Globus pallidus (tissue), 1 donor: ENCODE data around the gene KLHL2.
"Not testable (repeated sequence)": the region's sequence is repeated elsewhere in the genome, so short reads cannot be mapped to it uniquely, and the experiment has no call there.

ENCODE experiments used
- DNase-seq: peaks from one replicate; pipeline ENCODE4 v3.0.0-alpha.2; 2015; ENCODE audit warnings: low spot score

The KLHL2 gene, protein sequence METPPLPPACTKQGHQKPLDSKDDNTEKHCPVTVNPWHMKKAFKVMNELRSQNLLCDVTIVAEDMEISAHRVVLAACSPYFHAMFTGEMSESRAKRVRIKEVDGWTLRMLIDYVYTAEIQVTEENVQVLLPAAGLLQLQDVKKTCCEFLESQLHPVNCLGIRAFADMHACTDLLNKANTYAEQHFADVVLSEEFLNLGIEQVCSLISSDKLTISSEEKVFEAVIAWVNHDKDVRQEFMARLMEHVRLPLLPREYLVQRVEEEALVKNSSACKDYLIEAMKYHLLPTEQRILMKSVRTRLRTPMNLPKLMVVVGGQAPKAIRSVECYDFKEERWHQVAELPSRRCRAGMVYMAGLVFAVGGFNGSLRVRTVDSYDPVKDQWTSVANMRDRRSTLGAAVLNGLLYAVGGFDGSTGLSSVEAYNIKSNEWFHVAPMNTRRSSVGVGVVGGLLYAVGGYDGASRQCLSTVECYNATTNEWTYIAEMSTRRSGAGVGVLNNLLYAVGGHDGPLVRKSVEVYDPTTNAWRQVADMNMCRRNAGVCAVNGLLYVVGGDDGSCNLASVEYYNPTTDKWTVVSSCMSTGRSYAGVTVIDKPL

DNA sequence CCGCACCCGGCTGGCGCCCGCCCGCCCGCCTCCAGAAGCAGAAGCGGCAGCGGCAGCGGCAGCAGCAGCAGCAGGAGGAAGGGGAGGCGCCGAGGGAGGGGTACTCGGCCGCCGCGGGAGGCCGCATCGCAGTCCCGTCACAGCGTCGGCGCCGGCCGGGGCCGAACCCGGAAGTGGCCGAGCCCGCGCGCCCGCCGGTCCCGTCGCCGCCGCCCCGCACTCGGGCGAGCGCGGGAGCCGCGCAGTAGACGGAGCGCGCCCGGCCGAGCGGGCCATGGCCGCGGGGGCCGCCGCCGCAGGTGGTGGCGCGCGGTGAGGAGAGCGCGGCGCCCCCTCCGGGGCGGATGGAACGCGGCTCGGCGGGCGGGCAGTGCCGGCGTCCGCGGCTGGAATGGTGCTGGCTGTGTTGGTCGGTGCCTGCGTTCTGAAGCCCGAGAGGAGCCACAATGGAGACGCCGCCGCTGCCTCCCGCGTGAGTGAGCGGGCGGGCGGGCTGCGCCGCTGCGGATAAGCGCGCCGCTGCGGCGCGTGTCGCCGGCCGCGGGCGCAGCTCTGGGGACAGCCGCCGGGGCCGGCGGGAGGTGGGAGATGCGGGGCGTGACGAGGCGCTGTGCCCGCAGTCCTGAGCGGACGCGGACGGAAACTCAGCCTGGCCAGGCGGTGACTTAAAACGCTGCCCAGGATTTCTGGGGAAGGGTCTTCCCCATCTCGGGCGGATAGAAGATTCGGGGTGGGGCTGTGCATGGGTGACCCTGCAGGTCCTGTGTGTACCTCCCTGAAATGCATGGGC lies at the start of gene KLHL2:
Gene KLHL2, plus strand, starts transcription at position 131 of the 790 bp plus-strand sequence. Its CDS starts 316 bp downstream, at position 447.
- peak; percentile 82 for DNase-seq

DNA sequence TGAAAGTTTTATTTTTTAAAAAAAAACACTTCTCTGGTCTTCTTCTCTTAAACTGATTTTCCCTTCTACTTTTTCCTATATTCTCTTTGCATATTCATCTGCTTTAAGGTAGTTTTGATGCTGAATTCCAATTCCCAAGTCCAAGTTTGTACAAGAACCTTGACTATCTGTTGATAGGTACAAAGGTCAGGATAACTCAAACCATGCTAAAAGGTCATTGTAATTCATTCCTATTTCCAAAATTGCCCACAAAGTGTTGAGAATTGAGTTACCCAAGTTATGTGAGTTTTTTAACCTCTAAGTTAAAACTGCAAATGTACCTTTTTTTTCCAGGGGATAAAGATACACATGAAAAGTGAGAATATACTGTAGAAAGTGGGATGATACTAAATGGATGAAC lies 48.6 kb upstream of the KLHL2 start:
- no peak for DNase-seq

DNA sequence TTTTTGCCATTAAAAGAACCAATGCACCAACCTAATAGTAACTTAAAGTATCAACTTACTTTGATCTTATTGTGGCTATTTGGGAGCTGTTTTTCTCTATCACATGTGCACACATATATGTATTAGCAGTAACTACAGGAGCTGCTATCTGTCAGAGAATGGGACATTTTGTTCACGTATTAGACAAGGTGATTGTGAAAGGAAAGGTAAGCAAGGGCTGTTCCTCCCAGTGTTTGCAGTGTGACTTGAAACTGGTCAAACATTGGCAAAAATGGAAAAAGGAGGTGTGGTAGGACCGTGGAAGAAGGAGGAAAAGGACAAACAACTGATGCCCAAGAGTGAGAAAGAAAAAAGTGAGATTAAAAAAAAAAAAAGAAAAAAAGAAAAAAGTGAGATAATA lies 43.1 kb upstream of the KLHL2 start:
- no peak for DNase-seq

DNA sequence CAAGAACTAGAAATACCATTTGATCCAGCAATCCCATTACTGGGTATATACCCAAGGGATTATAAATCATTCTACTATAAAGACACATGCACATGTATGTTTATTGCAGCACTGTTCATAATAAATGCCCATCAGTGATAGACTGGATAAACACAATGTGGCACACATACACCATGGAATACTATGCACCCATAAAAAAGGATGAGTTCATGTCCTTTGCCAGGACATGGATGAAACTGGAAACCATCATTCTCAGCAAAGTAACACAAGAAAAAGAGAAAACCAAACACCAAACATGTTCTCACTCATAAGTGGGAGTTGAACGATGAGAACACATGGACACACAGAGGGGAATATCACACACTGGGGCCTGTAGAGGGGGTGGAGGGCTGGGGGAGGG lies 40.5 kb upstream of the KLHL2 start:
- DNase-seq, result not testable (repeated sequence)

DNA sequence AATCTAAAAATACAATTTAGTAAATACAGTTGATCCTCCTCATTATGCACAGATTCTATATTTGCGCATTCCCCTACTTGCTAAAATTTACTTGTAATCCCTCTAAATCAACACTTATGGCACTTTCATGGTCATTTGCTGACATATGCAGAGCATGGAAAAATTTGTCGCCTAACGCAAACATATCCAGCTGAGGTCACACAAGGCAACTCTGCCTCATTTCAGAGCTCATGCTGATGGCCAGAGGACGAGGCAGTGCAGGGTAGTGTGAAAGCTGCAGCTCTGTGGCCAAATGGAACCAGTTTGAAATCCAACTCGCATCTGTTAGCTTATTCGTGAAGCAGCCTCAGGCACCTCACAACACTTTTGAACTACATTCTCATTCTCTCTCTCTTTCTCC lies 39.7 kb upstream of the KLHL2 start:
- DNase-seq, result no peak

DNA sequence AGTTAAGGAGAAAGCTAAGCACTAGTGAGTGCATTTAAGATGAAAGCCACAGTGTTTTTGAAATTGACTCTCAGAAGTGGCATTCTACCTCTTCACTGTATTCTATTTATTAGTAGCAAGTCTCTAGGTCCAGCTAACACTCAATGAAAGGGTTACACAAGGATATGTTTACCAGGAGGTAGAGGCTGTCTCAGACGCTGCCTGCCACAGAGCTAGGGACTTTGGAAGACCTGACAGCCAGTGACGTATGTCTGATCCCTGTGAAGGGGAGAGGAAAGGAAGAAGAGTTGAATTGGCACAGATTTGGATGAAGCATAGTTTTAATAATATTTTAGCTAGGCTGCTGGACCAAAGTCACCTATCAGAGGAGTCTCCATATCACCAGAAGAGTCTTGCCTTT lies 36.5 kb upstream of the KLHL2 start:
- no peak for DNase-seq

DNA sequence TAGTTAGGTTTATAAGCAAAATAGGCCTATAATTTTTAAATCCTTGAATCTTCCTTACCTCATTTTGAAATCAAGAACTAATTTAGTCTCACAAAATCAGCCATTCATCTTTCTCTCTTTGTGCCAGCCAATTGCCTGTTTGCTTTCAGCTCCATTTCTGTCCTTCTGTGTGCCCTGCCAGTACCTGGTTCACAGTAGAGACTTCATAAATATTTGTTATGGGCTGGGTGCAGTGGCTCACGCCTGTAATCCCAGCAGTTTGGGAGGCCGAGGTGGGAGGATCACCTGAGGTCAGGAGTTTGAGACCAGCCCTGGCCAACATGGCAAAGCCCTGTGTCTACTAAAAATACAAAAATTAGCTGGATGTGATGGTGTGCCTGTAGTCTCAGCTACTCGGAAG lies 31.9 kb upstream of the KLHL2 start:
- not testable (repeated sequence) for DNase-seq

DNA sequence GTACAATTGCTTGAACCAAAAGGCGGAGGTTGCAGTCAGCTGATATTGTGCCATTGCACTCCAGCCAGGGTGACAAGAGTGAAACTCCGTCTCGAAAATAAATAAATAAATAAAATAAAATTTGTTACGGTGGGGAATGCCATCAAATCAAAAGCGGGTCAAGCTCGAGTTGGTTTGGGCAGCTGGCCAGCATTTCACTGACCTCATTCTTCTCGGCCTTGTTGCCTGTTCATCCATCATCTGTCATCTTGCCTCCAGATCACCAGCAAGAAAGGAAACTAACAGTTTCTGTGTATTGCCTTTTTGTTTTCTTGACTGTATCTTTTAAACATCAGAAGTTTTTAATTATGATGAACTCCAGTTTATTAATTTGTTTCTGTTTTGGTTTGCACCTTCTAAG lies 31.5 kb upstream of the KLHL2 start:
- DNase-seq, result no peak

DNA sequence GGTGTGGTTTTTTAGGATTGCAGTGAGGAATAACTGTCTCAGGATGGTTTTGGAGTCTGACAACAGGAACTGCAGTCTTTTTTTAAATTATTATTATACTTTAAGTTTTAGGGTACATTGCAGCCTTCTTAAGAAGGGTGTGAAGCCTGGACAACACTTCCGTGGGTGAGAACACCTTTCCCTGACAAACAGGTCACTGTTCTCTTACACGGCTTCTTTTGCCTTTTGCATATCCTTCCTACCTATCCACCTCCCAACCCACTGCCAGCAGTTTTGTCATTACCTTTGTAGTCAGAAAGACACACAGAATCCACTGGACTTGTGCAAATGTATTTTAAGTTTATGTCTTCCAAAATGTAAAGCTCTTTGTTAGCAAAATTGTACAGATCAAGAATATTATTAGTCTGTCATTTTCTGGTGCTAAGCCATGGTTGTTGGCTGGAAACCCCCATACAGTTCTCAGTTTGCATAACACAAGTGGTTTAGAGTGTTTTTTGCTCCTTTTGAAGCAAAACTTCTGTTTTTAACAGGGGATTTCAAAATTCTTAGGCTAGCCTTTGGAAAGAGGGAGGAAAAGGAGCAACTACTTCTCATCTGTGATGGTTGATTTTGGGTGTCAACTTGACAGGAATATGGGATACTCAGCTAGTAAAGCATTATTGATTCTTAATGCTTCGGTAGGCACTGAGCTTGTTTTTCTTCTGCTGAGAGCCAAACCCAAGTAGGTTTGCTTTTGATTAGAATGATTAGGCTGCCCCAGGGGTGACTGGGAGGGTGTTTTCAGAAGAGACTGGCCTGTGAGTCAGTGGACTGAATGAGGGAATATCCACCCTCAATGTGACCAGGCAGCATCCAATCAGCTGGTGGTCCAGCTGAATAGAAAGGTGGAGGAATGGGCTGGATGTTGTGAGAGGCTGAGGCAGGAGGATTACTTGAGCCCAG lies 29.4 kb upstream of the KLHL2 start:
- no peak for DNase-seq

DNA sequence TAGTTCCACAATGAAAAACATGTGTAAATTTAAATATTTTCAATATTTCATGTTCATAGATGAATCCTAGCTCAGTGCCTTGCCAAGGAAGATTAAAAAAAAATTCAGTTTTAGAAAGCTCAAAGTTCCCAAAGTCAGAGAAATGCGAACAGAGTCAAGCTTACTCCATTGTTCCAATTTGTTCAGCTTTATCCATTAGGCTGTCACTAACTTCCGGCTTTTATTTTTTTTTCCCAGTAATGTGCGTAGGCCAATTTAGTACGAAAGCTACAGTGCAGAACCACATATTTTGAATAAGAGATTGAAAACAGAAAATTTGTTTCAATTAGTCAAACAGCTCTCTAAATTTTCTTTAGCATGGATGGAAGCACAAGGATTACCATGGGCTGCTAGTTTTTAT lies 23.1 kb upstream of the KLHL2 start:
- DNase-seq, result no peak

DNA sequence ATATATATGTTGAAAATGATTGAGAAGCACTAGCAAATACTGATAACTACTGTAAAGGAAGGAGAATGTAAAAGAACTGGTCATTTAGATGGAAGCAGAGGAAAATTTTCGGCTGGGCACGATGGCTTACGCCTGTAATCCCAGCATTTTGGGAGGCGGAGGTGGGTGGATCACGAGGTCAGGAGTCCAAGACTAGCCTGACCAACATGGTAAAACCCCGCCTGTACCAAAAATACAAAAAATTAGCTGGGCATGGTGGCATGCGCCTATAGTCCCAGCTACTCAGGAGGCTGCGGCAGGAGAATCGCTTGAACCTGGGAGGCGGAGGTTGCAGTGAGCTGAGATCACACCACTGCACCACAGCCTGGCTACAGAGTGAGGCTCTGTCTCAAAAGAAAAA lies 22.4 kb upstream of the KLHL2 start:
- DNase-seq, result not testable (repeated sequence)

DNA sequence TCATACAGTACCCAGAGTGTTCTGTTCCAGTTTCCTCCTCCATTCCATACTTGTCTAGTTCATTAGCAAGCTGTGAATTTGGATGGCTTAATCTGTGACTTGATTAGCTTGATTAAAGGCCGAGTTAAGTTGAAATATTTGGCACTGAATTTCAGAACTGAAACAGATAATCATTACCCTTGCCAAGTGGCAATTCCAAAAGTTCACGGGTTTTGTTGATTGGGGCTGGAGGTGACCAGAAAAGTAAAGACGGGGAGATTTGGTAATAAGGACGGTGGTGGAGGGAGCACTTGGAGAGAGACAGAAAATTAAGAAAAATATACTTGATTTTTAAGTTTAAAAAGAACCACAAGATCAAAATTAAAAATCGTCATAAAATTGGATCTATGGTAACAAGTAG lies 21.9 kb upstream of the KLHL2 start:
- no peak for DNase-seq

DNA sequence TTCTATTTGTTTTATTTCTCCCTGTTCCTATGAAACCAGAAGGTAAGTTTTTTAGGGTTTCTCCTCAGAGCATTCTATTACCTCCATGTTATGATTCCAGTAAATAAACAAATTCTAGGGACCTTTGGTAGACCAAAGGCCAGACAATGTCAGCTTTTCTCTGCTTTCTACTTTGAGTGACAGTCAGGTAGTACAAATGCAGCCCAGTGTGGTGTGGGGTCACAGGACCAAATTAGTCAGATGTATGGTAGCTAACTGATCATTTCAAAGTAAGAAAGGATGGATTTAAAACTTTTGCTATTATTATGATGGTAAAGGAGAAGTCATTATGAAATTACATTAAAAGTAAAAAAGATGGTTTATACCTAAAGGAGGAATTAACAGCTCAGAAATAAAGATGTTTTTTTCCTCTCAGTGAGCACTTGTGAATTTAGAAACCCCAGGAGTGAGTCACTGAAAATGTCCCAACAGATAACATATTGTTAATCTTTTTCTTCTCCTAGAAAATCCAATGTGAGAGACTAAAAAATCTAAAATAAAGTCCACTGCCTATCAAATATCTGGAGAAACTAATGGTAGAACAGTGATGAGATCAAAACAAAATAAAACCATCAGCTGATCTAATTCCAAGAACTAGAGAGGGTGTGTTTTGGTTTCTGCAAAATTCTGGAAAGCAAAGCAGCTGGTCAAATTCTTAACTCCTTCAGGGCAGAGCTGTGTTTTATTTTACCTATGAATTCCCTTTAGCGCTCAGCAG lies 16.6 kb upstream of the KLHL2 start:
- DNase-seq, result no peak

DNA sequence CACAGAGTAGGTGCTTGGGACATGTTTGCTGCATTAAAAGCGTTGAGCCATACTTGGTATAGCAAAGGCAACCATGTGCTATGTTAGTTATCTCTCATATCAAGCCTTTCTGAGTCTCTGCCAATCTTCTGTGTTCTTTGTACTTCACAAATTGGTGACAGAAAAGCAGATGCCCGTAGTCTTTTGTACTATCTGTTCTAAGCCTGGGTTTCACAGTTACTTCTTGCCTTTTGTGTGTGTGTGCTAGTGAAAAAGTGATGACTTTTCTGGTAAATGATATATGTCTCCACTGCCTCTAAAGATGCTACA lies 16.1 kb upstream of the KLHL2 start:
- no peak for DNase-seq

DNA sequence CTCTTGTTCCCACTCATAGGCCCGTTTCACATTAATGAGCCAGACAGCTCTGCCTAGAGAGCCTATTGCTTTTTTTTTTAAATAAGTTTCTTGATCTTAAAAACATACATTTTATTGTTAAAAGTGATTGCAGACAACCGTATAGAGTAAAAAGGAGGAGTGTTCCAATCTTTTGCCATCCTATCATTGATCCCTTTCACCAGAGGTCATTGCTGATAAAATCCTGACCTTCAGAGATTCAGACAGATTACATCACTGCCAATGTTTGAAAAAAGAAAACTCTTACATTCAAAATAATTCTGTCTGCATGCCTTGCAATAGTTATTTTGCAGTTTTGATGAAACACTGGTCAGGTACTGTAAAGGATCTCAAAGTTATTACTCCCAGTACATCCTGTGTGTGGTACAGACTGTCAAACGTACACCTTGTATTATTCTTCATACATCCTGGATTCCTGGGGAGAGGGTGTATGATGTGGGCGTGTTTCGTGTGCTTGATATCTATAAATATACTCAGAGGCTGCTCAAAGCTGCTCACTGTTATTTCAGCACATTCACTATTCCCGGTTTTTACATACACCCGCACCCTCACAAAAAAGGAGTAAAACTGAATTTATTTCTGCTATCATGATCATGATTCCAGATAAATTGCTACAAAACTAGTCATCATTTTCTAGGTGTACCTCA lies 15.4 kb upstream of the KLHL2 start:
- DNase-seq, result no peak

DNA sequence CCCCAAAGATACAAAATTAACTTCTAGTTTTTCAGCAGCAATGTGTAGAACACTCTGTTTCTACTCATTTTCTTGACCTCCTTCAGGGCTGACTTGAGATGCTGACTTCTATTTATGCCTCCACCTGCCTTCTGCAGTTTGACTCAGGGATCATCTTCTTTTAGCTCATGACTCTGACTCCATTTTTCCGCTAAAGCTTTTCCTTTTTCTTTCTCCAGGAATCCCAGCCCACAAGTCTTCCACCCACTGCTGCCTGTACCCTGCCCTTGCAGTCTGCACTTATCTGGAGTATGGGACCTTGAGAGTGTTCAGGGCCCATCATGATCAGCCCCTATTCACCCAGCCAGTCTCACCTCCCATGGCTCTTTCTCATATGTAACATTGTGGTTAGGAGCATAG lies 14.9 kb upstream of the KLHL2 start:
- DNase-seq, result no peak

DNA sequence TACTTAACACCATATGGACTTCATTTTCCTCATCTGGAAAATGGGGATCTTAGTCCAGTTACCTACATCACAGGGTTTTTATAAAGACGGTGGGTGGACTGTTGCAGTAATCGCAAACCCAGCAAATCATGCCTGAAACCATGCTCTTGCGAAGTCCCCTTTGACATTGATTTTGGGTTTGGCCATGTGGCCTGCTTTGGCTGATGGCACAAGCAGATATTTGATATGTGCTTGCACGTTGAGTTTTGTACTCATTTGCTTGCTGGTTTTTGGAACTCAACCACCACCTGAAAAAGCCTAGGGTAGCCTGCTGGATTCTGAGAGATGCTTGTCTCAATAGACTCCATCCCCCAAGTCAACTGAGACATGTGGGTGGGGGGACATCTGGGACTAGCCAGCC lies 14.4 kb upstream of the KLHL2 start:
- DNase-seq, result no peak

DNA sequence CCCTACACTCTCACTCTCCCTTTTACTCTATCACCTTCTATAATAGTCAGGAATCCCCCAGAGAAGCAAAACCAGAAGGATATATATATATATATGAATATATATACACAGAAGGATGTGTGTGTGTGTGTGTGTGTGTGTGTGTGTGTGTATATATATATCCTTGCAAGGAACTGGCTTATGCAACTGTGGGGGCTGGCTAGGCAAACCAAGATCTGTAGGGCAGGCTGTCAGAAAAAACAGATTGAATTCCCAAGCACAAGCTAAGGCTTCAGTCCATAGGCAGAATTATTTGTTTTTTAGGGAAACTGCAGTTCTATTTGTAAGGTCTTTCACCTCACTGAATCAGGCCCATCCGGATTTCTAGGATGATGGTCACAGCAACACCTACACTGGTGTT lies 13.0 kb upstream of the KLHL2 start:
- no peak for DNase-seq

DNA sequence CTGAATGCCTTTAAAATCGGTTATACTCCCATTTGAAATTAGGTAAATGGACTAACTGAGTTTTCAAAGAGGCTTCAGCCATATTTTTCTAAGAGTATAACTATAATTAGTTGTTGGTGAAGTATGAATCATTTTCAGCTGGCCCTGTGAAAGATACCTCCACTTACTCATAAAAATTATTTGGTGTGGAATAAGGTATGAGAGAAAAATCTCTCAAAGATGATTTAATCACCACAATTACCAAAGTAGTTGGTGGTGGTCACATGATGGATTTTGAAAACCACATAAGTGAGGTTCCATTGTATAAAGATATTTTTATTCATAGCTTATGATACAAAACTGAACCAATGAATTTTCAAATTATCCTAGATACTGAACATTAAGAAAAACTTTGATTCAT lies 9.0 kb upstream of the KLHL2 start:
- no peak for DNase-seq

DNA sequence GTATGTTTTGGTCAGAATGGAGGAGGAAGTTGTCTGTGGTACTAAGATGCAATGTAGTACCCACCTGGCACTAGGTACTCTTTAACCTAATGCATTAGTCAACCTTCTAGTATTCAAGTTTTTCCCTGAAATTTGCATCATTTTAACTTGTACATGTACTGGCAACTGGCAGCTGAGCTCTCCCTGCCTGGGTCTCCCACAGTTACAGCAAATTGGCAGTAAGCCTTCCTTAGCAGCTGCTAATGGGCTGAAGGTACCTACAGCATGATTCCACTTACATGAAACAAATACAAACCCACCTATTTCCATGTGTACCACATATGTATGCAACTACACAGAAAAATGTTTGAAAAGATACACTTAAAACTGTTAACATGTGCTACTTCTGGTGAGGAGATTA lies 8.1 kb upstream of the KLHL2 start:
- no peak for DNase-seq

DNA sequence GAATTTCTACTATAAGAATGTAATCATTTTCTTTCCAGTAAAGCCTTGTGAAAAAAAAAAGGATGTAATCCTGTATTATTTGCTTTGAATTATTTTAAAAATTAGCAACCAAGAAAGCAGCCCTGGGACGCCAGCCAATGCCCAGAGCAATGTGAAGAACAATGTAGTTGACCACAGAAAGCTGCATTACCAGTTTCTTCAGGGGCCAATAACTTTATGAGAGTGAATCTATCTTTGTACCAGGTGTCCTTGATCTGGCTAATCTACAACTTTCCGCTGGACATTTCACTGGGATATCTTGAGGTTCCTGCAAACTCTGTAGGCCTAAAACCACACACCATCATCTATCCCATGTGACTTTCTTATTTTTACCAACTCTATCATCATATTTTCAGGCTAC lies 7.6 kb upstream of the KLHL2 start:
- no peak for DNase-seq
